HG03135 (cell line): ENCODE results near the gene PRRT3.
A peak's percentile ranks its signal among the peaks of the same experiment; 100 is the strongest.
"Not testable (repeated sequence)": the region's sequence is repeated elsewhere in the genome, so short reads cannot be mapped to it uniquely, and the experiment has no call there.

Experiments used
- ATAC-seq: cut with Tn5 transposase; IDR thresholded peaks from one replicate; pipeline ENCODE4 v1.9.1; 2021; ENCODE audit warnings: mild to moderate bottlenecking, moderate library complexity; ENCODE audit not compliant: unreplicated experiment

Gene PRRT3

GRCh38 chr3:9918261-9919038, 33.8 kb downstream of the PRRT3 start:
- ATAC-seq: no peak

DNA sequence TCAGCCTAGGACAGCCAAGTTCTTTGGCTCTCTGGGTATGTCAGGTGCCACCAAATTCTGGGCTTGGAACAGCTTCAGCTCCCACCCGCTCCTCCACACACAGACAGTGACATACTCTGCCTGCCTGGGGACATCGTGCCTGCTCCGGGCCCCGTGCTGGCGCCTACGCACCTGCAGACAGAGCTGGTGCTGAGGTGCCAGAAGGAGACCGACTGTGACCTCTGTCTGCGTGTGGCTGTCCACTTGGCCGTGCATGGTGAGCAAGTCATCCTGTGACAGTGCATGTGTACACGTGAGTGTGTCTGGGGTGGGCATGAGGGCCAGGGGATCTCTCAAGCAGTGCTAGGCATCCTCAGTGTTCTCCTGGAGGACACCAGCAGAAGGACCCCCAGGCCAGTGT, 34.4 kb downstream of the PRRT3 start:
- no peak for ATAC-seq

- ATAC-seq: no peak
These were observed 35.2 kb downstream of the PRRT3 start, which contains the start of gene IL17RC for GRCh38 chr3:9916734-9917680. Gene IL17RC (plus strand): TSS chr3:9917098. CDS start chr3:9917316, 218 bp downstream.

DNA sequence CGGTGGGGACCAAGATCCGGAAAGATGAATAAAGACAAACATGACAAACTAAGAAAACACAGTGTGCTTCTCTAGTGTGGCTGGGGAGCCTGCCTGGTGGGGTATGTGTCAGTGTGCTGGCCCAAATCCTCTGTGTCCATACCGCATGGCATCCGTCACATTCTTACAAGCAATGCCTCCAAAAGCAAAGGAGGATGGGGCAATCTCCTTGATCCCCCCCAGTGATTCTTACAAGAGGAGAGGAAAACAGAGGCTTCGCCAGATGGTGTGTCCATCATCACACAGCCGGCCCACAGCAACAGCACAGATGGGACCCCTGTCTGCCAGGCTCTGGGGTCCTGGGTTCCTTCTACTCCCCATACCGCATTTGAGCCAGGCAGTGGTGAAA, 35.9 kb downstream of the PRRT3 start:
- ATAC-seq: no peak

GRCh38 chr3:9915254-9916141, 36.7 kb downstream of the PRRT3 start:
- ATAC-seq: peak; percentile 50

DNA sequence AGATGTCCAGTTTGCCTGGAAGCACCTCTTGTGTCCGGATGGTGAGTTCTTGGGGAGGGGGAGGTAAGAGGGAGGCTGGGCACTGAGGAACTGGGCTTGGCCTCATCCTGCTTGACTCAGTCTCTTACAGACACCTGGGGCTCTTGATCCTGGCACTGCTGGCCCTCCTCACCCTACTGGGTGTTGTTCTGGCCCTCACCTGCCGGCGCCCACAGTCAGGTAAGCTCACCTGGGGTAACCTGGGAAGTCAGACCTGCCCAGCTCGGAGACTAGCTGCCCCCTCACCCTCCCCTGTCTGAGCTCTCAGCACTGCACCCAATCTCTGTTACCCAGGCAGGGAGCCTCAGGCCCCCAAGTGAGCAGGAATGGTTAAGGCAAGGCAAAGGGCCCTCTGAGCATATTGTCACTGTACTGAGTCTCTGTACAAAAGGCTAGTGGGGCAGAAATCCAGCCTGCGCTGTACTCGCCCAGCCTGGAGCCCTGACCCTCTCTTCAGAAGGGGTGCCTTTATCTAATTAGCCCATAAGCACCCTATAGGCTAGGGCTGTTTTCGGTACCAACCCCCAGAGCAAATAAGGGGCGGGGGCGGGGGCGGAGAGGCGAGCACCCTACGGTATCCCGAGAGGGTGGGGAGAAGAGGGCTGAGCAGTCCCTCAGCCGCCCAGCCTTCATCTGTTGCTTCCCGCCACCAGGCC, 37.5 kb downstream of the PRRT3 start:
- no peak for ATAC-seq

- no peak for ATAC-seq
These were observed 38.2 kb downstream of the PRRT3 start for GRCh38 chr3:9914011-9914410.

DNA sequence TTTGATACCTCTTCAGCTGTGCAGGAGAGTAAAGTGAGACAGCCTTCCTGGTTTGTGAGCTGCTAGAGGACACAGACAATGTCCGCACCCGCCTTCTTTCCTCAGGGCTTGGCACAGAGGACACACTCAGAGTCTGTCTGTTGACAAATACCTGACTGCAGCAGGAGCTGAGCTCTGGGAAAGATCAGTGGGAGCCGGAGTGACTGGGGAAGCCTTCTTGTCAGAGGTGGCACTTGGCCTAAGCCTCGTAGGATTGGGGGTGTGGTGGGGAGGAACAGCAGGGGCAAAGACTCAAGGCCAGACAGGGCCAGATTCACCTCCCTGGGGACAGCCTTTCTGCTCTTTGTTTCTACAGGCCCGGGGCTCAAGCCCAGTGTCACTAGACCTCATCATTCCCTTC, 38.6 kb downstream of the PRRT3 start:
- no peak for ATAC-seq

- ATAC-seq: no peak
These were observed 39.8 kb downstream of the PRRT3 start for GRCh38 chr3:9912294-9912935.

- ATAC-seq: no peak
These were observed 40.3 kb downstream of the PRRT3 start for GRCh38 chr3:9911863-9912262.

- ATAC-seq: no peak
These were observed 42.8 kb downstream of the PRRT3 start for GRCh38 chr3:9909221-9910013.

DNA sequence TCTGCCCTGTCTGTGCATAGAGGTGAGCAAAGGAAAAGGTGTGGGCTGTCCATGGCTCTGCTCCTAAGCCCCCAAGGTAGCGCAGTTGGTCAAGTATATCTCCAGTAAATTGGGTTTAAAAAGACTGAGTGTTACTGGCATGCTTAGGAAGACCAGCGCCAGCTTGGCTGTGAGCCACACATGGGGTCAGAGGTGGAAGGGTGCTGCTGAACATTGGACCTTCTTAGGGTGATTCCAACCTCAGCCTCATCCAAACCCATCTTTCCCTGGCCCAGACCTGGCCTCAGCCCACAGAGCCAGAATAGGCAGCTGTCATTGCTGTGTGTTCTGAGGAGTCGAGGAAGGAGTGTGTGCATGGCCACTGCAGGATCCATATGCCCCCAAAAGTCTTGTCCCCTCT, 43.9 kb downstream of the PRRT3 start:
- ATAC-seq: no peak

- no peak for ATAC-seq
These were observed 45.7 kb downstream of the PRRT3 start for GRCh38 chr3:9906480-9906879.

DNA sequence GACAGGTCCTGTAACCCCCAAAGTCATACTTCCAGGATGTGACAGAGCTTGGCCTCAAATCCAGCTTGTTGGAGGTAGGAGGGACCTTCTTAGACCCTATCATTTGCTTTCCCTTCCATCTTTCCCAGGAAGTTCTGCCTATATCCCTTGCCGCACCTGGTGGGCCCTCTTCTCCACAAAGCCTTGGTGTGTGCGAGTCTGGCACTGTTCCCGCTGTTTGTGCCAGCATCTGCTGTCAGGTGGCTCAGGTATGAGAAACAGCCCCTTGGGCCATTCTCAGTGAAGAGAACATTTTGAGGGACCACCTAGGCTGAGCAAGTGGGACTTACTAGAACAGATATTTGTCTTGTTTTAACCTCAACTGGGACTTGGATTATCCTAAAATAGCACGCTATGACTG, 48.3 kb downstream of the PRRT3 start:
- ATAC-seq: no peak

DNA sequence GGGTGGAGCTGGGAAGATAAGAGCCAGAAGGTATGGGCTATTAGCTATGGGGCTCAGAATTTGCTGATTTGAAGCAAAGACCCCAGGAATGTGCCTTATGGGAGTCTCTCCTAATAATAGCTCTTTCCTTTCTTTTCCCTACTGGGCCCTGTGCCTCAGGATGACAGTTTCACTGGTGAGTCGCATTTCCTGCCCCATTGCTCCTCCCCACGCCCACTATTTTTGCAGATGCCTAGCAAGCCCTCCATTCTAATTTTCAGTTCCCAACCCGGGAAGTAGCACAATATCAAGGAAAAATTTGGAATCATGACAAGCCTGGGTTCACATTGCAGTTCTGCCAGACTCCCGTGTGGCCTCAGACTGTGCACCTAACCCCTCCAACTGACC, 49.0 kb downstream of the PRRT3 start:
- ATAC-seq: no peak

GRCh38 chr3:9902372-9903237, 49.6 kb downstream of the PRRT3 start, which contains the start of gene IL17RE:
Gene IL17RE (plus strand): TSS chr3:9902848. CDS start chr3:9902933, 85 bp downstream.
- ATAC-seq: no peak

DNA sequence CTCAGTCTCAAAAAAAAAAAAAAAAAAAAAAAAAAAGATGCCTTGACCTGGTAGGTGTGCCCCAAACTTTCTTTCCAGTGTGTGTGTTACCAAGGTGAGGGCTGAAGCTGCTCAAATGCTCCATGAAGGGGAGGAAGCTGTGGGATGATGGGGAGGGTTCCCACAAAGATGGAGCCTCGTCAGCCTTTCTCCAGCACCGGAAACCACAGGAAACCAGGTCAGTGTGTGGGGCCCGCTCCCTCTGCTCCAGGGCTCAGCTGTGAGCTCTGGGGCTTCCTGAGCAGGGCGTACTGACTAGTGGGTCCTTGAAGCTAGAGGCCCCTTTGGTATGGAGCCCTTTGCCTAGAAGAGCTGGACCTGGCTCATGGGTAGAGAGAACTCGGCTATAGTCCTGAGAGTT, 50.2 kb downstream of the PRRT3 start:
- ATAC-seq: no peak

DNA sequence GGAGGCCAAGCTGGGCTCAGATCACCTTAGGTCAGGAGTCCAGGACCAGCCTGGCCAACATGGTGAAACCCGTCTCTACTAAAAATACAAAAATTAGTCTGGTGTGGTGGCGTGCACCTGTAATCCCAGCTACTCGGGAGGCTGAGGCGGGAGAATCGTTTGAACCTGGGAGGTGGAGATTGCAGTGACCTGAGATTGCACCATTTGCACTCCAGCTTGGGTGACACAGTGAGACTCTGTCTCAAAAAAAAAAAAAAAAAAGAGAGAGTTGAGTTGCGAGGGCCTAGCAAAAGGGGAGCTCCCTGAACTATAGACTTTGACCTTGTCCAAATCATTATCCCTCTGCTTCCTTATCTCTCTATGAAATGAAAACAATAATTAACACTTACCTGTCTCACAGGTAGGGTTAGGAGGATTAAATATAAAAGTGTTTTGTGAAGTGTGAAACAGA, 51.2 kb downstream of the PRRT3 start:
- ATAC-seq: not testable (repeated sequence)
